Fibroblast of lung (primary cell): Measurements from ENCODE around the gene PRKCH. TPM values are rescaled to one million over a fixed set of nuclear protein-coding genes. Genes with fewer than 3 reads are reported as not detected.

Experiments used
- DNase-seq, 2 donors: peaks; one replicate each; pipeline versions ENCODE4 v3.0.0 to v3.0.0-alpha.2; 2010; ENCODE audit warnings: low read depth in 2 of 2
- H2AFZ ChIP-seq: 2 replicates; pipeline ENCODE4 v1.5.1; 2012; ENCODE audit warnings: low read length, control low read depth, inconsistent platforms
- H3K27ac ChIP-seq: 2 replicates; pipeline ENCODE4 v1.5.1; 2011; ENCODE audit warnings: low read length, control low read depth; ENCODE audit not compliant: insufficient read depth
- H3K27me3 ChIP-seq: 2 replicates; pipeline ENCODE4 v1.5.1; 2011; ENCODE audit warnings: mild to moderate bottlenecking, low read length; ENCODE audit not compliant: control insufficient read depth, insufficient read depth
- H3K36me3 ChIP-seq: 2 replicates; pipeline ENCODE4 v1.5.1; 2011; ENCODE audit warnings: low read length; ENCODE audit not compliant: control insufficient read depth, insufficient read depth
- H3K4me1 ChIP-seq: 2 replicates; pipeline ENCODE4 v1.5.1; 2011; ENCODE audit warnings: low read length; ENCODE audit not compliant: control insufficient read depth, insufficient read depth; ENCODE audit errors: extremely low read depth
- H3K4me2 ChIP-seq: 2 replicates; pipeline ENCODE4 v1.5.1; 2011; ENCODE audit warnings: low read length, control low read depth; ENCODE audit not compliant: insufficient read depth; ENCODE audit errors: extremely low read depth
- H3K4me3 ChIP-seq, 4 experiments: fragments of 200-600 bp in 1 of 4; sonication (generic) in 1 of 4; replicated peaks in 1 of 4; 2 replicates each; pipeline ENCODE4 v1.5.1; 2011 to 2016; ENCODE audit warnings: low read length in 4 of 4, low read depth in 3 of 4, mild to moderate bottlenecking in 3 of 4, control low read depth in 2 of 4, inconsistent platforms in 1 of 4, mixed read lengths in 1 of 4; ENCODE audit not compliant: insufficient read depth in 1 of 4; ENCODE audit errors: control extremely low read depth in 1 of 4
- H3K79me2 ChIP-seq: 2 replicates; pipeline ENCODE4 v1.5.1; 2012; ENCODE audit warnings: mild to moderate bottlenecking, low read length, inconsistent platforms; ENCODE audit not compliant: control insufficient read depth, insufficient read depth
- H3K9ac ChIP-seq: 2 replicates; pipeline ENCODE4 v1.5.1; 2011; ENCODE audit warnings: mild to moderate bottlenecking, low read length, control low read depth; ENCODE audit not compliant: insufficient read depth
- H3K9me3 ChIP-seq: 2 replicates; pipeline ENCODE4 v1.5.1; 2012; ENCODE audit warnings: low read depth, low read length; ENCODE audit not compliant: control insufficient read depth, insufficient read depth
- H4K20me1 ChIP-seq: 2 replicates; pipeline ENCODE4 v1.5.1; 2011; ENCODE audit warnings: low read length; ENCODE audit not compliant: control insufficient read depth, insufficient read depth; ENCODE audit errors: extremely low read depth
- CTCF ChIP-seq, 2 donors: IDR thresholded peaks in 1 of 2; conservative IDR thresholded peaks in 1 of 2; 1 replicate in 1 of 2; 2 replicates in 1 of 2; pipeline ENCODE4 v1.5.1; 2011 to 2012; ENCODE audit warnings: low read length in 2 of 2, control low read depth in 1 of 2, inconsistent platforms in 1 of 2, low read depth in 1 of 2, mild to moderate bottlenecking in 1 of 2
- EZH2 ChIP-seq: IDR thresholded peaks from 2 replicates; pipeline ENCODE4 v1.5.1; 2012; ENCODE audit warnings: low read length, control low read depth, mild to moderate bottlenecking; ENCODE audit errors: missing control alignments
- polyA plus RNA-seq, 2 donors: library from polyadenylated mRNA; depleted of rRNA in 1 of 2; stranded (reverse) in 1 of 2; unstranded in 1 of 2; fragments of >200 nt; gene quantifications; 2 replicates each; pipeline ENCODE4 v1.2.1, GENCODE V29; 2011 to 2012; ENCODE audit warnings: missing spikeins in 1 of 2
- total RNA-seq: library from RNA; depleted of rRNA; stranded (reverse); fragments of >200 nt; gene quantifications from 2 replicates; pipeline ENCODE4 v1.2.1, GENCODE V29; 2014

The PRKCH gene
- total and polyA plus RNA-seq, 2 donors (not counting 1 experiment from before 2014, with no cell fraction given): 2.9 to 5.4 TPM

GRCh38 chr14:61556455-61556854 lies 235.1 kb downstream of the PRKCH start:
- no peak overlapping the region for H3K9ac ChIP-seq
- TF ChIP-seq EZH2 (no peak), CTCF (conservative IDR thresholded peaks at IDR 0.05 in 1 of 2, IDR thresholded peaks at IDR 0.05 in 1 of 2; ENCODE audit: low read depth in 1 of 2, low read length in 2 of 2) (no peak)
- no peak overlapping the region for H3K4me3 ChIP-seq
- no peaks in the 10 kb centered on the region for H3K27me3 ChIP-seq
- no peak overlapping the region for H3K4me2 ChIP-seq
- no peak for DNase-seq
- H3K36me3 ChIP-seq: no peaks in the 10 kb centered on the region
- no peaks in the 10 kb centered on the region for H3K9me3 ChIP-seq
- peaks cover 41% of the 10 kb centered on the region for H3K4me1 ChIP-seq
- H3K79me2 ChIP-seq: no peaks in the 10 kb centered on the region
- no peaks in the 10 kb centered on the region for H4K20me1 ChIP-seq
- H3K27ac ChIP-seq: no peak overlapping the region
- H2AFZ ChIP-seq: no peak overlapping the region

GRCh38 chr14:61557262-61557661 lies 235.9 kb downstream of the PRKCH start:
- no peaks in the 10 kb centered on the region for H4K20me1 ChIP-seq
- DNase-seq: no peak
- no peak overlapping the region for H3K9ac ChIP-seq
- peaks cover 45% of the 10 kb centered on the region for H3K4me1 ChIP-seq
- no peaks in the 10 kb centered on the region for H3K79me2 ChIP-seq
- no peak overlapping the region for H2AFZ ChIP-seq
- no peaks in the 10 kb centered on the region for H3K9me3 ChIP-seq
- H3K4me2 ChIP-seq: no peak overlapping the region
- no peak overlapping the region for H3K4me3 ChIP-seq
- H3K36me3 ChIP-seq: no peaks in the 10 kb centered on the region
- no peak overlapping the region for H3K27ac ChIP-seq
- no peak for TF ChIP-seq CTCF (conservative IDR thresholded peaks at IDR 0.05 in 1 of 2, IDR thresholded peaks at IDR 0.05 in 1 of 2; ENCODE audit: low read depth in 1 of 2, low read length in 2 of 2)
- no peak for TF ChIP-seq EZH2
- no peaks in the 10 kb centered on the region for H3K27me3 ChIP-seq

GRCh38 chr14:61557854-61558253 lies 236.5 kb downstream of the PRKCH start:
- no peaks in the 10 kb centered on the region for H4K20me1 ChIP-seq
- H3K27ac ChIP-seq: no peak overlapping the region
- TF ChIP-seq CTCF (conservative IDR thresholded peaks at IDR 0.05 in 1 of 2, IDR thresholded peaks at IDR 0.05 in 1 of 2; ENCODE audit: low read depth in 1 of 2, low read length in 2 of 2): no peak
- TF ChIP-seq EZH2: no peak
- H2AFZ ChIP-seq: no peak overlapping the region
- no peak for DNase-seq
- no peaks in the 10 kb centered on the region for H3K27me3 ChIP-seq
- no peak overlapping the region for H3K4me2 ChIP-seq
- no peak overlapping the region for H3K4me3 ChIP-seq
- peaks cover 45% of the 10 kb centered on the region for H3K4me1 ChIP-seq
- no peak overlapping the region for H3K9ac ChIP-seq
- no peaks in the 10 kb centered on the region for H3K9me3 ChIP-seq
- no peaks in the 10 kb centered on the region for H3K79me2 ChIP-seq
- H3K36me3 ChIP-seq: no peaks in the 10 kb centered on the region
